Spinal cord (tissue), 10 donors: Measurements from ENCODE around the gene CRTC1. TPM values are rescaled to one million over a fixed set of nuclear protein-coding genes. Genes with fewer than 3 reads are reported as not detected.

ENCODE experiments used
- DNase-seq, 6 donors: peaks; one replicate each; pipeline versions ENCODE4 v3.0.0 to v3.0.0-alpha.2; 2013 to 2015; ENCODE audit warnings: low spot score in 6 of 6, low read depth in 4 of 6
- H3K27ac ChIP-seq: one replicate; pipeline ENCODE4 v1.5.1; 2013; ENCODE audit warnings: low read depth, low read length, control low read depth
- H3K27me3 ChIP-seq: one replicate; pipeline ENCODE4 v1.6.1; 2013; ENCODE audit warnings: low read length; ENCODE audit not compliant: control insufficient read depth, insufficient read depth
- H3K36me3 ChIP-seq: one replicate; pipeline ENCODE4 v1.6.1; 2013; ENCODE audit warnings: low read length; ENCODE audit not compliant: control insufficient read depth, insufficient read depth
- H3K4me1 ChIP-seq: one replicate; pipeline ENCODE4 v1.6.1; 2013; ENCODE audit warnings: low read length; ENCODE audit not compliant: control insufficient read depth, insufficient read depth
- H3K4me3 ChIP-seq: one replicate; pipeline ENCODE4 v1.5.1; 2013; ENCODE audit warnings: low read depth, low read length, control low read depth
- H3K9me3 ChIP-seq: one replicate; pipeline ENCODE4 v1.6.1; 2013; ENCODE audit warnings: low read length; ENCODE audit not compliant: control insufficient read depth, insufficient read depth
- WGBS: methylation state at CpG from one replicate; pipeline ENCODE4 v1.1.5; 2013; ENCODE audit warnings: missing lambda C conversion rate; ENCODE audit not compliant: insufficient coverage; 5-methylcytosine and 5-hydroxymethylcytosine counted together
- polyA plus RNA-seq, 2 donors: library from polyadenylated mRNA; unstranded; fragments of 120-200 nt; gene quantifications; one replicate each; pipeline ENCODE4 v1.2.1, GENCODE V29; 2013; ENCODE audit not compliant: insufficient read length in 2 of 2
- total RNA-seq, 2 donors: library from RNA; depleted of rRNA in 1 of 2; stranded (reverse); fragments of 120-200 nt in 1 of 2; fragments of >200 nt in 1 of 2; gene quantifications; one replicate each; pipeline versions ENCODE4 v1.2.3 to v1.2.4, GENCODE V29; 2013 to 2014
- donor health status: healthy.

CRTC1 gene
- total and polyA plus RNA-seq, 4 donors, result 5.6 to 45.3 (median 26.3) TPM

DNA sequence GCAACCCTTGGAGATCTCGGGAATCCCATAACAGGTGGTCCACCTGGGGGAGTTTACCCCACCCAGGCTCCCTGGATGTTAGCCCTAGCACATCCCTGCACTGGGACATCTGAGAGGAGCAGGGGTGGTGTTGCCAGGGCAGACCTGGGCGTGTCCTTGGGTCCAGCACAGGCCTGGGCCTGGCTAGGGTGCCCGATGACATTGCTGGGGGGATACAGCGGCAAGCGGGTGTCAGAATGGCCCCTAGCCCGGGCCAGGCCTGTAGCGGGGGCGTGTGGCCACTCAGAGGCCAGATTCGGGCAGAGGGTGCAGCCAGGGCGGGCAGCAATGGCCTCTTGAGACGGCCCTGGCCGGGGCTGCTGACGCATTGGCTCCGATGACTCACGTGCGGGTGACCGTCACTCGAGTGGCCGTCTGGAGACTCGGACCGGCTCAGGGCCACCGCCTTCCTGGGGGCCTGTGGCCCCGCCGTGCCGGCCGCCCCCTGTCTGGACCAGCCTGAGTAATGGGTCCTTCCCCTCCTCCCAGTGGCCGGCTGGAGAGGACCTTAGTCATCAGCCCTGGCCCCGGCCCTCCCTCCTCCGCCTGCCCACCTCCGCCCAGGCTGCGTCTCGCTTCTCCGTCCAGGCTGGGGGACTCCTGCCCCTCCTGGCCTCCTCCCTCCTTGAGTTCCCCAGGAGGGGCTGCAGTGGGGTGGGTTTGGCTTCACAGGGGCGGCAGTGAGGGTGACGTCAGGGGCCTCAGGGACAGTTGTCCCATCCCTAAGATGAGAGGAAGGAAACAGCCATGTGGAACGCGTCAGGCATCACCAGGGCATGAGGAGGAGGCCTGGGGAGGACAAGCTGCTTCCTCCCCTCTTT is 23.2 kb upstream of the CRTC1 start:
- DNase-seq, result no peak
- Histone ChIP-seq H3K4me3 (no peak overlapping the region), H3K27ac (no peak overlapping the region), H3K4me1 (peaks cover 62% of the 10 kb centered on the region), H3K27me3 (no peaks in the 10 kb centered on the region), H3K9me3 (no peaks in the 10 kb centered on the region), H3K36me3 (peaks cover 54% of the 10 kb centered on the region)
- WGBS, result 84% methylated on average over 31 of the region's 37 CpGs

DNA sequence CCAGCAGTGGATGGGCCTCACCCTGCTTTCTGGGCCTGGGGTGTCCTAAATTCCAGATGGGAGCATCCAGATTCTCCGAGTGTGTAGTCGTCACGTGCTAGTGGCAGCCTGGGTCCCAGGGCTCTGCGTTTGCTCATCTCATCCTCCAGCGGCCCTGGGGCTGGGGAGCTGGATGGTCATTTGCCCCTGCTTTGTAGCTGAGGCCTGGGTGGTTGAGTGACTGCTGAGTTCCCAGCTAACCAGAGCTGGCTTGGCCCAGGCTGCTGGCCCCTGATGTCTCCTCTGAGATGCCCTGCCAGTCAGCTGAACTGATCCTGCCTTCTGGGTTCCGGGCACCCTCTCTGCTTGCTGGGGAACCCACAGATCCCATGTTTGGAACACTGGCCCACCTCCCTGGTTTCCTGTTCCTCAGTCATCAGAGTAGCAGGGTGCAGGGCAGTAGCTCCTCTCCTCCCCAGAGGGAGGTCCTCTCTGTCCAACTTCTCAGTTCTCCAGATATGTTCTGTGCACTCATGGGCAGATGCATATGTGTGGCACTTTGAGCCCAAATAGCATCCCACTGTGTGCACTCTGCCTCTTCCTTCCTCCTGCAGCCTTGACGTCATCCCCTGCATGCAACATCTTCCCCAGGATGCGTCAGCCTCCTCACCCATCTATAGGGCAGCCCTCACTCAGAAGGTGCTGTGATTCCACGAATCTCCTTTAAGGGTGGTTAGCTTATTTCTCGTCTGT is 22.4 kb upstream of the CRTC1 start:
- DNase-seq, result no peak
- 95% methylated on average over 7 of the region's 10 CpGs for WGBS
- H3K36me3 ChIP-seq, result peaks cover 58% of the 10 kb centered on the region
- no peaks in the 10 kb centered on the region for H3K9me3 ChIP-seq
- H3K4me3 ChIP-seq, result no peak overlapping the region
- peaks cover 54% of the 10 kb centered on the region for H3K4me1 ChIP-seq
- no peaks in the 10 kb centered on the region for H3K27me3 ChIP-seq
- H3K27ac ChIP-seq, result no peak overlapping the region

DNA sequence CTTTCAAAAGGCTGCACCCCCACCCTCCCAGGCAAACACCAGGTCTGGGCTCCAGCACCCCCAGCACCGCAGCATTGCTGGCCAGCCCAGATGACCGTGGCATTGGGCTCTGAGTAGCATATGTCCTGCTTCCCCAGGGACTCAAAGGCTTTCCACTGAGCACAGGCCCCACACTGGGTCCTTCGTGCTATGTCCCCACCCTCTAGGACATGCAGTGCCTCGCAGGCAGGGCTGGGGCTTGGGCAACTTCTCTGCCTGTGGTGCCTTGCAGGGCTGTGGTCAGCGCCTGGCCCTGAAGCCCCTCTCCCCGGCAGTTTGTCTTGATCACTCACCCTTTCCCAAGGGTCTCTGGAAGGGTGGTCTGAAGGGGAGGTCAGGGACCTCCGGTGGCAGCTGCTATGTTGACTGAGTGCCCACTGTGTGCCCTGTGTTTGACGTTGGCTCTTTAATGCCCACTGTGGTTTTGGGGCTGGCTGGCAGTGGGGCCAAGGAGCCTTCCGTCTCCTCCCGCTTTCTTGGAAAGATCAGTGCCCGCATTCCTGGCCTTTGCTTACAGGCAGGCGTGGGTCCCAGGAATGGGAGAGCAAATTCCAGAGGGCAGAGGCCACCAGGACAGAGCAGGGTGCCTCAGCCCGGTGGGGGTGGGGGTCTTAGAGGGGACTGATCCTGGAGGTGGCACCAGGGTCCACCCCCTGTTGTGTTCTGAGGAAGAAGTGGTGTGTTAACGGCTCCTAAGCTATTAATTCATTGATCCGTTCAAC is 20.3 kb upstream of the CRTC1 start:
- Histone ChIP-seq H3K4me1 (peaks cover 35% of the 10 kb centered on the region), H3K9me3 (no peaks in the 10 kb centered on the region), H3K27me3 (no peaks in the 10 kb centered on the region), H3K36me3 (peaks cover 76% of the 10 kb centered on the region), H3K4me3 (no peak overlapping the region), H3K27ac (no peak overlapping the region)
- DNase-seq, result no peak
- WGBS, result 54% methylated on average over 13 of the region's 15 CpGs

DNA sequence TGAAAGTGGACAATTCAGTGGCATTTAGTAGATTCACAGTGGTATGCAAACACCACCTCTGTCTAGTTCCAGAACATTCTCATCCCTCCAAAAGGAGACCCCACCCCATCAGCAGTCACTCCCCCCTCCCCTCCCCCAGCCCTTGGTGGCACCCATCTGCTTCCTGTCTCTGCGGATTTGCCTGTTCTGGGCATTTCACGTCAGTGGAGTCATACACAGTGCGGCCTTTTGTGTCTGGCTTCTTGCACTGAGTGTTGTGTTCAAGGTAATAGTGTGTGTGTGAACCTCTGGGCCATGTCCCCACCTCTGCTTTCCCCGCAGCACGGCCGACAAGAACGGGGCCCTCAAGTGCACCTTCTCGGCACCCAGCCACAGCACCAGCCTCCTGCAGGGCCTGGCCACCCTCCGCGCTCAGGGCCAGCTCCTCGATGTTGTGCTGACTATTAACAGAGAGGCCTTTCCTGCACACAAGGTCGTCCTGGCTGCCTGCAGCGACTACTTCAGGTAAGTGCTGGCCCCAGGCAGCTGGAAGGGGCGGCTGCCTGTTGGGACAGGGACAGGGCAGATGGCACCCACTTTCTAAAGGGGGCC is 19.4 kb upstream of the CRTC1 start:
- H3K4me3 ChIP-seq, result no peak overlapping the region
- H3K27ac ChIP-seq, result no peak overlapping the region
- WGBS, result 82% methylated on average over 12 of the region's 14 CpGs
- no peaks in the 10 kb centered on the region for H3K9me3 ChIP-seq
- peaks cover 84% of the 10 kb centered on the region for H3K36me3 ChIP-seq
- DNase-seq, result no peak
- H3K4me1 ChIP-seq, result peaks cover 27% of the 10 kb centered on the region
- H3K27me3 ChIP-seq, result no peaks in the 10 kb centered on the region

DNA sequence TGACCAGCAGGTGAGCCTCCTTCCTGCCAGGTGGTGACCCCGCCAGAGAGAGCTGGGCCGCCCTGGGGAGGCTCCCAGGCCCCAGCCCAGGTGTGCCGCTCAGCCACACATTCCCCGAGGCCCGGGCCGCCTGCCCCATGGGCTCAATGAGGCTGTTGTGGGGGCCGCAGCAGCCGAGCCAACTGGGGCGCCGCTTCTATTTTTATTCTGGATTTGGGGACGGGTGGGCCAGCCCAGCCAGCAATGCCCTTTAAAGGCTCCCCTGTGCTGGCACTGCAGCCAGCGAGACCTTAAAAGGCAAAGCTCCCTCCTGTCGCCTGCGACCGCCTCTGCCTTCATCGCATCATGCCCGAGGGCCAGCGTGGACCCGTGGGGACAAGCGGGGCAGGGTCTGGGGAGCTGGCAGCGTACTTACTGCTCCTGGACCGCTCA is 17.7 kb upstream of the CRTC1 start:
- Histone ChIP-seq H3K27me3 (no peaks in the 10 kb centered on the region), H3K4me1 (peaks cover 32% of the 10 kb centered on the region), H3K36me3 (peaks cover 83% of the 10 kb centered on the region), H3K4me3 (no peak overlapping the region), H3K9me3 (no peaks in the 10 kb centered on the region), H3K27ac (no peak overlapping the region)
- no peak for DNase-seq
- 88% methylated on average over 22 of the region's 22 CpGs for WGBS

DNA sequence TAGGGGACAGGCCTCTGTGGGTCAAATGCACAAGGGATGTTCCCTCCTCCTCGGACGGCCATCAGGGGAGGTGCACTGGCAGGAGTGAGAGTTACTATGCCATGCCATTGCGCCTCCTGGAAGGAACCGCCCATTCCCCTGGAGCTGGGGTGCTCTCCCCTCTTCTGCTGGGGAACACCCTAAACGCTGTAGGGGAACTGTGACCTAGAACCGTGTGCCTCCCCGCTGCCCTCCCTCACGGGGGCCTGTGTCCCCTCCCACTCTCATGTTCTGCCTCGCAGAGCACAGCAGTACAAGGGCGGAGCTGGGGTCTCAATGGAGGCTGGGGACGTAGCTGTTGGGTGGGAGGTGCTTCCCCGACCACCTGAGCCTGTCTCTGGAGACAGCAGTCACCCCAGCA is 17.2 kb upstream of the CRTC1 start:
- H3K27me3 ChIP-seq, result no peaks in the 10 kb centered on the region
- no peak overlapping the region for H3K4me3 ChIP-seq
- WGBS, result 73% methylated on average over 5 of the region's 12 CpGs
- no peaks in the 10 kb centered on the region for H3K9me3 ChIP-seq
- no peak overlapping the region for H3K27ac ChIP-seq
- peaks cover 38% of the 10 kb centered on the region for H3K4me1 ChIP-seq
- DNase-seq, result no peak
- H3K36me3 ChIP-seq, result peaks cover 84% of the 10 kb centered on the region

DNA sequence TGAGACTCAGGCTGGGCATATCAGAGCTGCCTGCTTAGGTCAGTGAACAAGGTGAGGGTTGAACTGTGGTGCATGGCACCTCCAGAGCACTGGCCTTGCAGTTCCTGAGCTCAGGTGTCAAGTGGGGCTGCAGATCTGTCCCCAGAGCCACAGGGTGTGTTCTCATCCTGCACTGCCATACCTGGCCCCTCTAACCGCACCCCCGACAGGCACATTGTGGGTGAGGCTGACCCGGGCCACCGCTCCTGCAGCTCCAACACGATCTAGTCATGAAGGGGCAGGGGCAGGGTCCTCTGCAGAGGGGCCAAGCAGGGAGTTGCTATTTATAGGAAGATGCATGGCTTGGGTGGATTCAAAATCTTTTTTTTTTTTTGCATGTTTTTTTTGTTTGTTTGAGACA is 16.7 kb upstream of the CRTC1 start:
- peaks cover 88% of the 10 kb centered on the region for H3K36me3 ChIP-seq
- peaks cover 42% of the 10 kb centered on the region for H3K4me1 ChIP-seq
- H3K9me3 ChIP-seq, result no peaks in the 10 kb centered on the region
- no peak overlapping the region for H3K27ac ChIP-seq
- 100% methylated on average over 4 of the region's 5 CpGs for WGBS
- H3K27me3 ChIP-seq, result no peaks in the 10 kb centered on the region
- no peak for DNase-seq
- H3K4me3 ChIP-seq, result no peak overlapping the region

DNA sequence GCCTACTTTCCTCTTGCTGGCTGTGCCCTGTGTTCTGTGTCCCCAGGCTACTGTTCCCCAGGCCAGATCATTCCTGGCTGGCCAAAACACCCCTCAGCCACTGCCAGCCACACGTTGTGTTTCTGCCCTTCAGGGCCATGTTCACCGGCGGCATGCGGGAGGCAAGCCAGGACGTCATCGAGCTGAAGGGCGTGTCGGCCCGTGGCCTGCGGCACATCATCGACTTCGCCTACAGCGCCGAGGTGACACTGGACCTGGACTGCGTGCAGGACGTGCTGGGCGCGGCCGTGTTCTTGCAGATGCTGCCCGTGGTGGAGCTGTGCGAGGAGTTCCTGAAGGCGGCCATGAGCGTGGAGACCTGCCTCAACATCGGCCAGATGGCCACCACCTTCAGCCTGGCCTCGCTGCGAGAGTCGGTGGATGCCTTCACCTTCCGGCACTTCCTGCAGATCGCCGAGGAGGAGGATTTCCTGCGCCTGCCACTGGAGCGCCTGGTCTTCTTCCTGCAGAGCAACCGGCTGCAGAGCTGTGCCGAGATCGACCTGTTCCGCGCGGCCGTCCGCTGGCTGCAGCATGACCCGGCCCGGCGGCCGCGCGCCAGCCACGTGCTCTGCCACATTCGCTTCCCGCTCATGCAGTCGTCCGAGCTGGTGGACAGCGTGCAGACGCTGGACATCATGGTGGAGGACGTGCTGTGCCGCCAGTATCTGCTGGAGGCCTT is 15.8 kb upstream of the CRTC1 start:
- DNase-seq, result no peak
- Histone ChIP-seq H3K4me3 (no peak overlapping the region), H3K36me3 (peaks cover 91% of the 10 kb centered on the region), H3K9me3 (no peaks in the 10 kb centered on the region), H3K27ac (no peak overlapping the region), H3K4me1 (peaks cover 46% of the 10 kb centered on the region), H3K27me3 (no peaks in the 10 kb centered on the region)
- 97% methylated on average over 55 of the region's 55 CpGs for WGBS

DNA sequence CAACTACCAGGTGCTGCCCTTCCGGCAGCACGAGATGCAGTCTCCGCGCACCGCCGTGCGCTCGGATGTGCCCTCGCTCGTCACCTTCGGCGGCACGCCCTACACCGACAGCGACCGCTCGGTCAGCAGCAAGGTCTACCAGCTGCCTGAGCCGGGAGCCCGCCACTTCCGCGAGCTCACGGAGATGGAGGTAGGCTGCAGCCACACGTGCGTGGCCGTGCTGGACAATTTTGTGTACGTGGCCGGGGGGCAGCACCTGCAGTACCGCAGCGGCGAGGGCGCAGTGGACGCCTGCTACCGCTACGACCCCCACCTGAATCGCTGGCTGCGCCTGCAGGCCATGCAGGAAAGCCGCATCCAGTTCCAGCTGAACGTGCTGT is 15.2 kb upstream of the CRTC1 start:
- Histone ChIP-seq H3K4me3 (no peak overlapping the region), H3K27me3 (no peaks in the 10 kb centered on the region), H3K9me3 (no peaks in the 10 kb centered on the region), H3K36me3 (peaks cover 86% of the 10 kb centered on the region), H3K4me1 (peaks cover 45% of the 10 kb centered on the region), H3K27ac (no peak overlapping the region)
- DNase-seq, result no peak
- WGBS, result 97% methylated on average over 38 of the region's 38 CpGs
